ENCODE data around the gene DGUOK.

DGUOK gene

GRCh38 chr2:74003494-74004211 lies 77.0 kb downstream of the DGUOK start:
- peak overlapping the region; percentile 54; the same call in 1 of the 2 replicates for H3K27ac ChIP-seq

GRCh38 chr2:74004212-74005182 lies 77.8 kb downstream of the DGUOK start:
- H3K27ac ChIP-seq: peak overlapping the region; percentile 9; the same call in 1 of the 2 replicates
- TF ChIP-seq CTCF (conservative IDR thresholded peaks at IDR 0.05): no peak

More at GRCh38 chr2:74003494-74004211, 77.0 kb downstream of the DGUOK start:
- no peak for TF ChIP-seq CTCF (conservative IDR thresholded peaks at IDR 0.05)

GRCh38 chr2:74005786-74006185 lies 79.1 kb downstream of the DGUOK start:
- TF ChIP-seq CTCF (conservative IDR thresholded peaks at IDR 0.05): no peak
- H3K27ac ChIP-seq: no peak overlapping the region

GRCh38 chr2:74006459-74006858 lies 79.8 kb downstream of the DGUOK start:
- H3K27ac ChIP-seq: 0 out of 2 replicates have a peak overlapping the region, but pooled peaks have one; percentile 89
- no peak for TF ChIP-seq CTCF (conservative IDR thresholded peaks at IDR 0.05)

DNA sequence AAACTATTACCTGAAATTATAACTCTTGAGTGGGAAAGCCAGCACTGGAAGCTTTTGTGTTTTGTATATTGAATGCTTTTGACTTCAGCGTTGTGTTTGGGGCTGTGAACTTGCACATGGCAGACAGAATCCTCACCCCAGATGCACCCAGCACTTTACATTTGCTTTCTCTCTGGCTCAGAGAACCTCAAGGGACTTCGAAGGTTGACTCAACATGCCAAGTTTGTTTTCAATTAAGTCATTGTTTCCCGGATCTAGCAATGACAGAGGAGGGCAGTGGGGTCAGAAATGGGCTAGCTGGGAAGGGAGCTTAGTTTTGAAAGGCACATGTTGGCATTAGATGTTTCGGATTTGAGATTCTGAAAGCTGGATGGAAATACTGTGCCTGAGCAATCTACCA lies 80.4 kb downstream of the DGUOK start:
- 0 out of 2 replicates have a peak overlapping the region, but pooled peaks have one; percentile 89 for H3K27ac ChIP-seq
- no peak for TF ChIP-seq CTCF (conservative IDR thresholded peaks at IDR 0.05)

DNA sequence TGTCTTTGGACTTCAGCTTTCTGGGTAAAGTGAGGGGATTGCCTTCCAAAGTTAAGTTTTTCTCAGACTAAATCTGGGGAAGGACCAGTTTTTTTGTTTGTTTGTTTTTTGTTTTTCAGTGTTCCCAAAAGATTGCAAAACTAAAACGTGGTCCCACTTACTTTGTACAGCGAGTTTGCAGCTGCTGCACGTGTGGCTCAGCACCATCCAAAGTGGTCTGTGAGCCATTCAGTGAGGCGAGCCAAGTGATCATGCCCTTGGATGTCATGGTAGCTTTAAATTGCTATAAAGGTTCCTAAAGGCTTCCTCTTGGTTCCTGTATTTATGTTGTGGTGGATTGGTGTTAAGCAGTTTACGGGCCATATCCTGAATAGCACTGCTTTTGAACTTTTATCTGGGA lies 81.0 kb downstream of the DGUOK start:
- no peak for TF ChIP-seq CTCF (conservative IDR thresholded peaks at IDR 0.05)
- H3K27ac ChIP-seq: peak overlapping the region; percentile 89

Data from VCaP (cell line).